Measurements from ENCODE around the gene PPP4R4. TPM values are rescaled to one million over a fixed set of nuclear protein-coding genes. Genes with fewer than 3 reads are reported as not detected.

The PPP4R4 gene
- polyA plus RNA-seq, 3 donors = 0.08 TPM; not detected in 2

GRCh38 chr14:94320243-94320642, 146.1 kb downstream of the PPP4R4 start:
- Histone ChIP-seq H3K4me3 (replicated peaks in 1 of 3; ENCODE audit: low read depth in 2 of 3, low read length in 3 of 3) (no peak overlapping the region), H3K9me3 (replicated peaks in 1 of 2; ENCODE audit: control insufficient read depth in 1 of 2, insufficient read depth in 1 of 2, low read length in 2 of 2) (no peaks in the 10 kb centered on the region), H3K9ac (ENCODE audit: insufficient read depth, low read length, poor library complexity, severe bottlenecking) (no peak overlapping the region), H2AFZ (ENCODE audit: insufficient read depth, low read depth, low read length, poor library complexity, severe bottlenecking) (no peak overlapping the region), H3K36me3 (replicated peaks in 1 of 2; ENCODE audit: control insufficient read depth in 1 of 2, insufficient read depth in 2 of 2, low read length in 2 of 2) (no peaks in the 10 kb centered on the region), H3K27ac (ENCODE audit: low read depth in 1 of 2, low read length in 2 of 2) (no peak overlapping the region), H3K27me3 (ENCODE audit: control insufficient read depth in 2 of 2, insufficient read depth in 2 of 2, low read length in 2 of 2) (peaks cover 0 to 8% of the 10 kb centered on the region in 2 donors), H3K79me2 (ENCODE audit: insufficient read depth, low read length) (no peaks in the 10 kb centered on the region), H3K4me2 (replicated peaks; ENCODE audit: extremely low read depth, low read length, poor library complexity, severe bottlenecking) (no peak overlapping the region), H3K4me1 (ENCODE audit: control insufficient read depth in 1 of 2, insufficient read depth in 2 of 2, low read length in 2 of 2) (no peaks in the 10 kb centered on the region), H4K20me1 (ENCODE audit: insufficient read depth, low read length) (no peaks in the 10 kb centered on the region)
- TF ChIP-seq CTCF (IDR thresholded peaks at IDR 0.05) = no peak
- 61% methylated on average over 3 of the region's 5 CpGs for WGBS (ENCODE audit: insufficient coverage)
- H3K27ac Mint-ChIP-seq = no peak overlapping the region
- H3K4me3 Mint-ChIP-seq = no peak overlapping the region
- H3K9me3 Mint-ChIP-seq = peaks cover 0 to 7% (median 2%) of the 10 kb centered on the region in 7 donors
- no peaks in the 10 kb centered on the region for H3K36me3 Mint-ChIP-seq
- H3K4me1 Mint-ChIP-seq = no peaks in the 10 kb centered on the region
- intact Hi-C loops (cut with micrococcal nuclease) = no loop called here
- peak in 1 of 3 donors; percentile 18 for DNase-seq
- H3K27me3 Mint-ChIP-seq (ENCODE audit: low read depth in 3 of 3) = peaks cover 15 to 16% (median 15%) of the 10 kb centered on the region in 3 donors

GRCh38 chr14:94321421-94322271, 147.5 kb downstream of the PPP4R4 start:
- Mint-ChIP-seq H3K27me3 (ENCODE audit: low read depth in 3 of 3) (peaks cover 11 to 21% (median 13%) of the 10 kb centered on the region in 3 donors), H3K9me3 (peaks cover 0 to 7% (median 0%) of the 10 kb centered on the region in 7 donors), H3K4me3 (no peak overlapping the region), H3K4me1 (no peaks in the 10 kb centered on the region), H3K36me3 (no peaks in the 10 kb centered on the region), H3K27ac (no peak overlapping the region)
- Histone ChIP-seq H3K36me3 (replicated peaks in 1 of 2; ENCODE audit: control insufficient read depth in 1 of 2, insufficient read depth in 2 of 2, low read length in 2 of 2) (no peaks in the 10 kb centered on the region), H3K9ac (ENCODE audit: insufficient read depth, low read length, poor library complexity, severe bottlenecking) (no peak overlapping the region), H3K4me1 (ENCODE audit: control insufficient read depth in 1 of 2, insufficient read depth in 2 of 2, low read length in 2 of 2) (no peaks in the 10 kb centered on the region), H3K4me3 (replicated peaks in 1 of 3; ENCODE audit: low read depth in 2 of 3, low read length in 3 of 3) (no peak overlapping the region), H3K79me2 (ENCODE audit: insufficient read depth, low read length) (no peaks in the 10 kb centered on the region), H4K20me1 (ENCODE audit: insufficient read depth, low read length) (no peaks in the 10 kb centered on the region), H3K27me3 (ENCODE audit: control insufficient read depth in 2 of 2, insufficient read depth in 2 of 2, low read length in 2 of 2) (peaks cover 0 to 8% of the 10 kb centered on the region in 2 donors), H3K9me3 (replicated peaks in 1 of 2; ENCODE audit: control insufficient read depth in 1 of 2, insufficient read depth in 1 of 2, low read length in 2 of 2) (no peaks in the 10 kb centered on the region), H3K4me2 (replicated peaks; ENCODE audit: extremely low read depth, low read length, poor library complexity, severe bottlenecking) (no peak overlapping the region), H3K27ac (ENCODE audit: low read depth in 1 of 2, low read length in 2 of 2) (no peak overlapping the region), H2AFZ (ENCODE audit: insufficient read depth, low read depth, low read length, poor library complexity, severe bottlenecking) (no peak overlapping the region)
- DNase-seq = no peak
- TF ChIP-seq CTCF (IDR thresholded peaks at IDR 0.05) = no peak
- intact Hi-C loops (cut with micrococcal nuclease) = no loop called here
- 89% methylated on average over 4 of the region's 5 CpGs for WGBS (ENCODE audit: insufficient coverage)

All from CD14-positive monocyte (primary cell).